Measurements from ENCODE around the gene IFNA5. TPM values are rescaled to one million over a fixed set of nuclear protein-coding genes. Genes with fewer than 3 reads are reported as not detected.

The IFNA5 gene
- total RNA-seq, 4 donors from 2014 or later = not detected

- no peak for TF ChIP-seq CTCF (IDR thresholded peaks at IDR 0.05)
- Histone ChIP-seq H3K36me3 (no peaks in the 10 kb centered on the region), H3K27me3 (no peaks in the 10 kb centered on the region), H3K4me3 (replicated peaks in 1 of 3) (no peak overlapping the region), H3K4me1 (no peaks in the 10 kb centered on the region), H3K9me3 (no peaks in the 10 kb centered on the region), H3K27ac (no peak overlapping the region)
- 93 to 95% methylated on average over 5 of the region's 5 CpGs for WGBS, 2 donors
- DNase-seq = no peak
- intact Hi-C loops (cut with DNase I) = no loop called here
Observed at GRCh38 chr9:21286099-21286498, 19.0 kb downstream of the IFNA5 start.

- Histone ChIP-seq H3K4me1 (no peaks in the 10 kb centered on the region), H3K36me3 (no peaks in the 10 kb centered on the region), H3K27ac (no peak overlapping the region), H3K27me3 (no peaks in the 10 kb centered on the region), H3K4me3 (replicated peaks in 1 of 3) (no peak overlapping the region), H3K9me3 (no peaks in the 10 kb centered on the region)
- DNase-seq = no peak
- TF ChIP-seq CTCF (IDR thresholded peaks at IDR 0.05) = no peak
- 72 to 86% methylated on average over 2 of the region's 2 CpGs for WGBS, 2 donors
- intact Hi-C loops (cut with DNase I) = no loop called here
Observed at GRCh38 chr9:21281275-21281674, 23.8 kb downstream of the IFNA5 start.

- TF ChIP-seq CTCF (IDR thresholded peaks at IDR 0.05) (no peak), POLR2A (IDR thresholded peaks at IDR 0.05) (no peak)
- no peak for DNase-seq
- 70 to 77% methylated on average over 2 of the region's 2 CpGs for WGBS, 2 donors
- Histone ChIP-seq H3K27me3 (no peaks in the 10 kb centered on the region), H3K4me1 (peaks cover 16 to 18% of the 10 kb centered on the region in 2 donors), H3K4me3 (replicated peaks in 1 of 3) (no peak overlapping the region), H3K36me3 (no peaks in the 10 kb centered on the region), H3K9me3 (no peaks in the 10 kb centered on the region), H3K27ac (no peak overlapping the region)
- intact Hi-C loops (cut with DNase I) = no loop called here
Observed at GRCh38 chr9:21268347-21268657, 36.8 kb downstream of the IFNA5 start.

- Histone ChIP-seq H3K27ac (no peak overlapping the region), H3K4me3 (replicated peaks in 1 of 3) (no peak overlapping the region), H3K9me3 (no peaks in the 10 kb centered on the region), H3K4me1 (peaks cover 16 to 18% of the 10 kb centered on the region in 2 donors), H3K36me3 (no peaks in the 10 kb centered on the region), H3K27me3 (no peaks in the 10 kb centered on the region)
- no peak for DNase-seq
- WGBS, 2 donors = 30 to 48% methylated on average over 4 of the region's 4 CpGs
- intact Hi-C loops (cut with DNase I) = no loop called here
- no peak for TF ChIP-seq POLR2A (IDR thresholded peaks at IDR 0.05)
- no peak for TF ChIP-seq CTCF (IDR thresholded peaks at IDR 0.05)
Observed at GRCh38 chr9:21267485-21268346, 37.4 kb downstream of the IFNA5 start.

GRCh38 chr9:21266733-21267484 lies 38.2 kb downstream of the IFNA5 start:
- H3K4me3 ChIP-seq (replicated peaks in 1 of 3) = no peak overlapping the region
- no peaks in the 10 kb centered on the region for H3K27me3 ChIP-seq
- no peak overlapping the region for H3K27ac ChIP-seq
- TF ChIP-seq POLR2A (IDR thresholded peaks at IDR 0.05) (no peak), CTCF (IDR thresholded peaks at IDR 0.05) (no peak)
- H3K9me3 ChIP-seq = no peaks in the 10 kb centered on the region
- WGBS, 2 donors = 52 to 83% methylated on average over 3 of the region's 3 CpGs
- no peaks in the 10 kb centered on the region for H3K36me3 ChIP-seq
- peaks cover 16 to 18% of the 10 kb centered on the region in 2 donors for H3K4me1 ChIP-seq
- no peak for DNase-seq
- intact Hi-C loops (cut with DNase I) = no loop called here
